ENCODE measurements around the gene IRF6. TPM values are rescaled to one million over a fixed set of nuclear protein-coding genes. Genes with fewer than 3 reads are reported as not detected.

The IRF6 gene
- total and polyA plus RNA-seq, 2 donors (not counting 1 experiment from before 2014, with no cell fraction given): 0.18 to 1.1 TPM

- Mint-ChIP-seq H3K4me3 (no peak overlapping the region), H3K9me3 (ENCODE audit: insufficient read depth) (no peaks in the 10 kb centered on the region), H3K4me1 (no peaks in the 10 kb centered on the region), H3K27me3 (no peaks in the 10 kb centered on the region), H3K27ac (no peak overlapping the region)
- ChIA-PET POLR2A (no interaction called here), CTCF (interaction anchor here (1.9 kb wide), 1 partner anchor 11 kb away, joined by 7 read pairs; no protein-coding TSS in a partner anchor)
- no peaks in the 10 kb centered on the region for H4K20me1 ChIP-seq (ENCODE audit: control insufficient read depth, insufficient read depth, low read length, poor library complexity, severe bottlenecking)
- H3K9me3 ChIP-seq (ENCODE audit: control extremely low read depth in 1 of 3, control insufficient read depth in 2 of 3, insufficient read depth in 1 of 3, low read length in 2 of 3): no peaks in the 10 kb centered on the region
- peaks cover 0 to 3% (median 0%) of the 10 kb centered on the region in 4 experiments for H3K27me3 ChIP-seq (replicated peaks in 1 of 4; ENCODE audit: control extremely low read depth in 1 of 4, control insufficient read depth in 3 of 4, insufficient read depth in 4 of 4, low read length in 3 of 4)
- no peak overlapping the region for H3K9ac ChIP-seq (ENCODE audit: low read length)
- H3K4me2 ChIP-seq (replicated peaks; ENCODE audit: low read depth, low read length, poor library complexity, severe bottlenecking): no peak overlapping the region
- H2AFZ ChIP-seq (ENCODE audit: insufficient read depth, low read depth, low read length, poor library complexity, severe bottlenecking): no peak overlapping the region
- H3K4me1 ChIP-seq (ENCODE audit: control insufficient read depth in 2 of 2, insufficient read depth in 2 of 2, low read length in 2 of 2): no peaks in the 10 kb centered on the region
- 93% methylated on average over 1 of the region's 5 CpGs for WGBS (ENCODE audit: insufficient coverage)
- intact Hi-C loops (cut with micrococcal nuclease): no loop called here
- no peak overlapping the region for H3K27ac ChIP-seq (ENCODE audit: low read length in 2 of 2)
- no peak for ATAC-seq (ENCODE audit: low read depth)
- H3K79me2 ChIP-seq (ENCODE audit: control insufficient read depth, insufficient read depth, low read length): no peaks in the 10 kb centered on the region
- DNase-seq: no peak
- no peaks in the 10 kb centered on the region for H3K36me3 ChIP-seq (replicated peaks in 1 of 2; ENCODE audit: control extremely low read depth in 1 of 2, control insufficient read depth in 1 of 2, extremely low read depth in 1 of 2, insufficient read depth in 2 of 2, low read length in 1 of 2)
- H3K4me3 ChIP-seq (ENCODE audit: control extremely low read depth in 1 of 5, extremely low read depth in 1 of 5, insufficient read depth in 1 of 5, low read depth in 2 of 5, low read length in 4 of 5): no peak overlapping the region
- TF ChIP-seq CTCF (IDR thresholded peaks at IDR 0.05) (no peak), EZH2 (IDR thresholded peaks at IDR 0.05; ENCODE audit: borderline replicate concordance, insufficient read depth, low read depth, low read length, poor library complexity, severe bottlenecking) (no peak)
These were observed 68.8 kb downstream of the IRF6 start for GRCh38 chr1:209737118-209737505.

- Mint-ChIP-seq H3K4me3 (no peak overlapping the region), H3K9me3 (ENCODE audit: insufficient read depth) (no peaks in the 10 kb centered on the region), H3K27me3 (no peaks in the 10 kb centered on the region), H3K4me1 (no peaks in the 10 kb centered on the region), H3K27ac (no peak overlapping the region)
- Histone ChIP-seq H3K4me1 (ENCODE audit: control insufficient read depth in 2 of 2, insufficient read depth in 2 of 2, low read length in 2 of 2) (no peaks in the 10 kb centered on the region), H3K27ac (ENCODE audit: low read length in 2 of 2) (no peak overlapping the region), H3K79me2 (ENCODE audit: control insufficient read depth, insufficient read depth, low read length) (no peaks in the 10 kb centered on the region), H3K9me3 (ENCODE audit: control extremely low read depth in 1 of 3, control insufficient read depth in 2 of 3, insufficient read depth in 1 of 3, low read length in 2 of 3) (no peaks in the 10 kb centered on the region), H3K27me3 (replicated peaks in 1 of 4; ENCODE audit: control extremely low read depth in 1 of 4, control insufficient read depth in 3 of 4, insufficient read depth in 4 of 4, low read length in 3 of 4) (peaks cover 0 to 3% (median 0%) of the 10 kb centered on the region in 4 experiments), H2AFZ (ENCODE audit: insufficient read depth, low read depth, low read length, poor library complexity, severe bottlenecking) (no peak overlapping the region), H4K20me1 (ENCODE audit: control insufficient read depth, insufficient read depth, low read length, poor library complexity, severe bottlenecking) (no peaks in the 10 kb centered on the region), H3K36me3 (replicated peaks in 1 of 2; ENCODE audit: control extremely low read depth in 1 of 2, control insufficient read depth in 1 of 2, extremely low read depth in 1 of 2, insufficient read depth in 2 of 2, low read length in 1 of 2) (no peaks in the 10 kb centered on the region), H3K4me3 (ENCODE audit: control extremely low read depth in 1 of 5, extremely low read depth in 1 of 5, insufficient read depth in 1 of 5, low read depth in 2 of 5, low read length in 4 of 5) (no peak overlapping the region), H3K4me2 (replicated peaks; ENCODE audit: low read depth, low read length, poor library complexity, severe bottlenecking) (no peak overlapping the region), H3K9ac (ENCODE audit: low read length) (no peak overlapping the region)
- ChIA-PET CTCF (interaction anchor here (1.4 to 1.9 kb wide), 2 partner anchors 10 to 12 kb away, joined by 4 to 7 read pairs; no protein-coding TSS in a partner anchor), POLR2A (no interaction called here)
- no peak for TF ChIP-seq EZH2 (IDR thresholded peaks at IDR 0.05; ENCODE audit: borderline replicate concordance, insufficient read depth, low read depth, low read length, poor library complexity, severe bottlenecking)
- TF ChIP-seq CTCF (IDR thresholded peaks at IDR 0.05): no peak
- 100% methylated on average over 1 of the region's 3 CpGs for WGBS (ENCODE audit: insufficient coverage)
- ATAC-seq (ENCODE audit: low read depth) (no peak), DNase-seq (no peak)
- intact Hi-C loops (cut with micrococcal nuclease): no loop called here
These were observed 69.3 kb downstream of the IRF6 start for GRCh38 chr1:209736490-209737117.

Data from B cell (primary cell).